Measurements from ENCODE around the gene KLK14.

- TF ChIP-seq CTCF (IDR thresholded peaks at IDR 0.05) (no peak), POLR2A (IDR thresholded peaks at IDR 0.05) (no peak), POLR2AphosphoS5 (IDR thresholded peaks at IDR 0.05; ENCODE audit: insufficient read depth in 1 of 2, low read depth in 1 of 2) (no peak)
Observed at GRCh38 chr19:51089786-51090185, 7.1 kb upstream of the KLK14 start.
